ENCODE measurements around the gene NCAPD3. TPM values are rescaled to one million over a fixed set of nuclear protein-coding genes. Genes with fewer than 3 reads are reported as not detected.

Gene NCAPD3
- total RNA-seq, 1 experiment from 2014 or later = 26.7 TPM

DNA sequence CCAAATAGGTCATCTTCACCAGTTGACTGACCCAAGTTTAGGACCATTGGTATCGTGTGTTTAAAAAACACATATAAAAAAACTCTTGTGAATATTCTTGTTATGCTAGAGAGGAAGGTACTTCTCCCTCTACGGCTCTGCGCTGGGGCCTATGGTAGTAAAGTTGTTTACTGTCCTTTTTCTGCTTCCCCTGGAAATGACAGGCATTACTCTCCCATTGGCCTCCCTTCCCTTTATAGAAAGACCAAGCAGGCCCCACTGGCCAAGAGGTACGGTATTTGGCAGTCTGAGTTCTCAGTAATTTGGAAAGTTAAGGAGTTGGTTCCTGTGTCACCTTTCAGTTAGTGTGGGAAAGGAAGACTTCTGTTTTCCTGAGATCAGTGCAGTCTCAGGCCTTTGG lies 22.9 kb upstream of the NCAPD3 start:
- Mint-ChIP-seq H3K4me1 (ENCODE audit: insufficient read depth, unreplicated experiment) (peaks cover 2% of the 10 kb centered on the region), H3K36me3 (ENCODE audit: insufficient read depth, unreplicated experiment) (peaks cover 36% of the 10 kb centered on the region), H3K4me3 (ENCODE audit: unreplicated experiment) (no peak overlapping the region), H3K27ac (ENCODE audit: low read depth, unreplicated experiment) (peak overlapping the region; percentile 57), H3K27me3 (ENCODE audit: insufficient read depth, unreplicated experiment) (no peaks in the 10 kb centered on the region), H3K9me3 (ENCODE audit: unreplicated experiment) (no peaks in the 10 kb centered on the region)
- intact Hi-C loops (cut with micrococcal nuclease) = no loop called here
- TF ChIP-seq, protein P1, sequence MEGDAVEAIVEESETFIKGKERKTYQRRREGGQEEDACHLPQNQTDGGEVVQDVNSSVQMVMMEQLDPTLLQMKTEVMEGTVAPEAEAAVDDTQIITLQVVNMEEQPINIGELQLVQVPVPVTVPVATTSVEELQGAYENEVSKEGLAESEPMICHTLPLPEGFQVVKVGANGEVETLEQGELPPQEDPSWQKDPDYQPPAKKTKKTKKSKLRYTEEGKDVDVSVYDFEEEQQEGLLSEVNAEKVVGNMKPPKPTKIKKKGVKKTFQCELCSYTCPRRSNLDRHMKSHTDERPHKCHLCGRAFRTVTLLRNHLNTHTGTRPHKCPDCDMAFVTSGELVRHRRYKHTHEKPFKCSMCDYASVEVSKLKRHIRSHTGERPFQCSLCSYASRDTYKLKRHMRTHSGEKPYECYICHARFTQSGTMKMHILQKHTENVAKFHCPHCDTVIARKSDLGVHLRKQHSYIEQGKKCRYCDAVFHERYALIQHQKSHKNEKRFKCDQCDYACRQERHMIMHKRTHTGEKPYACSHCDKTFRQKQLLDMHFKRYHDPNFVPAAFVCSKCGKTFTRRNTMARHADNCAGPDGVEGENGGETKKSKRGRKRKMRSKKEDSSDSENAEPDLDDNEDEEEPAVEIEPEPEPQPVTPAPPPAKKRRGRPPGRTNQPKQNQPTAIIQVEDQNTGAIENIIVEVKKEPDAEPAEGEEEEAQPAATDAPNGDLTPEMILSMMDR (IDR thresholded peaks at IDR 0.05; ENCODE audit: unreplicated experiment) = no peak
- ChIA-PET CTCF (no interaction called here), POLR2A (no interaction called here)
- no peak for DNase-seq (ENCODE audit: unreplicated experiment)
- BruUV-seq (replicated peaks) = no TSS peak

DNA sequence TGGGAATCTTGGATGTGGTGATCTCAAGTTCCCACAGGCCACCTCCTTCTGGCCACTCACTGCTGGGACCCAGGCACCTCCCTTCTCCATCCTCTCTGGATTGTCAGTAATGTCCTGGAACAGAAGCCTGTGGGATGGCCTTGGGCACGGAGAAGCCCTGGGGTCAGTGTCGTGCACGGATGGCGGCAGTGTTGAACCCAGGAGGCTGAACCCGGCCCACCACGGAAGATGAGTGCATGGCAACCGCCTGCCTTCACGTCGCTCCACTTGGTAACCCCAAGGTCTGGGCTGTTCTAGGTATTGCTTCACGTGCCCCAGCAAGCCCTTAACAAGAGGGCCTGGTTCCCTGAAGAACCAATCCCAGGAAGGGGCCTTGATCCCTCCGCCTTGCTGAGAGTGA lies 22.3 kb upstream of the NCAPD3 start:
- DNase-seq (ENCODE audit: unreplicated experiment) = no peak
- POLR2A ChIA-PET = no interaction called here
- Mint-ChIP-seq H3K27me3 (ENCODE audit: insufficient read depth, unreplicated experiment) (no peaks in the 10 kb centered on the region), H3K27ac (ENCODE audit: low read depth, unreplicated experiment) (no peak overlapping the region), H3K9me3 (ENCODE audit: unreplicated experiment) (no peaks in the 10 kb centered on the region), H3K4me1 (ENCODE audit: insufficient read depth, unreplicated experiment) (no peaks in the 10 kb centered on the region), H3K4me3 (ENCODE audit: unreplicated experiment) (no peak overlapping the region), H3K36me3 (ENCODE audit: insufficient read depth, unreplicated experiment) (peaks cover 36% of the 10 kb centered on the region)
- CTCF ChIA-PET = no interaction called here
- intact Hi-C loops (cut with micrococcal nuclease) = no loop called here
- TF ChIP-seq, protein P1 (IDR thresholded peaks at IDR 0.05; ENCODE audit: unreplicated experiment) = no peak
- no TSS peak for BruUV-seq (replicated peaks)

DNA sequence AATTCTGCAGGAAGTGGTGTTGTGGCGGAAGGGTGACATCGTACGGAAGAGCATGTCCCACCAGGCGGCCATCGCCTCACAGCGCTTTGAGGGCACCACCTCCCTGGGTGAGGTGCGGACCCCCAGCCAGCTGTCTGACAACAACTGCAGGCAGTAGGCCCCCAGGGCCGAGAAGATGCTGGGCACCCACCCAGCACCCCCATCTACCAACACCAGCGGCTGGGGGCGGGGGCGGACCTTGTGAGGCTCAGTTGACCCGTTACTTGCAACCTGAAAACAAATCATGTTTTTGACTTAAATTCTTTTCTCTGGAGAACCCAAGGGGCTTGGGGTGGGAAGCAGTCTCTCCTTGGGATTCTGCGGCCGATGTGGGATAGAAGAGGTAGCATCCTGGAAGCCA lies 21.7 kb upstream of the NCAPD3 start:
- Mint-ChIP-seq H3K36me3 (ENCODE audit: insufficient read depth, unreplicated experiment) (peaks cover 36% of the 10 kb centered on the region), H3K9me3 (ENCODE audit: unreplicated experiment) (no peaks in the 10 kb centered on the region), H3K27me3 (ENCODE audit: insufficient read depth, unreplicated experiment) (no peaks in the 10 kb centered on the region), H3K4me3 (ENCODE audit: unreplicated experiment) (no peak overlapping the region), H3K27ac (ENCODE audit: low read depth, unreplicated experiment) (no peak overlapping the region), H3K4me1 (ENCODE audit: insufficient read depth, unreplicated experiment) (no peaks in the 10 kb centered on the region)
- no TSS peak for BruUV-seq (replicated peaks)
- POLR2A ChIA-PET = no interaction called here
- CTCF ChIA-PET = interaction anchor here (0.6 to 2.0 kb wide), 5 partner anchors 9 to 1167 kb away, joined by 3 to 11 read pairs (median 3); no protein-coding TSS in a partner anchor
- no peak for DNase-seq (ENCODE audit: unreplicated experiment)
- TF ChIP-seq, protein P1 (IDR thresholded peaks at IDR 0.05; ENCODE audit: unreplicated experiment) = no peak
- intact Hi-C loops (cut with micrococcal nuclease) = no loop called here

DNA sequence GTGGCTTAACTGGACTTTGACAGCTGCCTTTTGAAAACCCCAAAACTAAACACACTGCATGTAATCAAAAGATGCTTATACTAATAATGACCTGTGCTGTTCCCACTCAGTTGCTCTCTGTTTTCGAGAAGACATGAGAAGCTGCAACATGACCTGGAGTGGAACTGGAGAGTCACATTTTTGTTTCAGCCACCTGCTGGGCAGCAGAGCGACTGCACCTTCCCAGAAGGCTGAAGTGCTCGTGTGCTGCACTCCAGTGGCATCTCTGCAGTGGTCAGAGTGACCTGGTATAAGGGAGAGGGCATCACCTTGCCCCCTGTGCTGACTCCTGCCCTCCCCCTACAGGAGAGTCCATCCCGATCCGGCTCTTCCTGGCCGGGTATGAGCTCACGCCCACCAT lies 20.8 kb upstream of the NCAPD3 start:
- no TSS peak for BruUV-seq (replicated peaks)
- ChIA-PET CTCF (interaction anchor here (0.6 to 2.0 kb wide), 13 partner anchors 10 to 1166 kb away, joined by 3 to 11 read pairs (median 3); partner anchors contain the start of genes NCAPD3 and VPS26B), POLR2A (interaction anchor here (0.6 to 1.7 kb wide), 3 partner anchors 19 to 111 kb away, joined by 4 read pairs; partner anchors contain the start of gene VPS26B)
- intact Hi-C loops (cut with micrococcal nuclease) = loop anchor here (1.0 kb wide), 1 partner anchor 37 kb away; no protein-coding TSS in a partner anchor
- H3K4me3 Mint-ChIP-seq (ENCODE audit: unreplicated experiment) = no peak overlapping the region
- no peaks in the 10 kb centered on the region for H3K4me1 Mint-ChIP-seq (ENCODE audit: insufficient read depth, unreplicated experiment)
- TF ChIP-seq, protein P1 (IDR thresholded peaks at IDR 0.05; ENCODE audit: unreplicated experiment) = peak; percentile 36
- DNase-seq (ENCODE audit: unreplicated experiment) = peak; percentile 18
- H3K27ac Mint-ChIP-seq (ENCODE audit: low read depth, unreplicated experiment) = no peak overlapping the region
- no peaks in the 10 kb centered on the region for H3K27me3 Mint-ChIP-seq (ENCODE audit: insufficient read depth, unreplicated experiment)
- H3K36me3 Mint-ChIP-seq (ENCODE audit: insufficient read depth, unreplicated experiment) = peaks cover 29% of the 10 kb centered on the region
- H3K9me3 Mint-ChIP-seq (ENCODE audit: unreplicated experiment) = no peaks in the 10 kb centered on the region
